ENCODE results near the gene AP3D1.
A peak's percentile ranks its signal among the peaks of the same experiment; 100 is the strongest.
"Not testable (repeated sequence)": the region's sequence is repeated elsewhere in the genome, so short reads cannot be mapped to it uniquely, and the experiment has no call there.

Gene AP3D1

GRCh38 chr19:2097886-2098327 is 53.5 kb downstream of the AP3D1 start:
- DNase-seq, result no peak
- Histone ChIP-seq H3K36me3 (replicated peaks) (peaks cover 28% of the 10 kb centered on the region), H3K4me3 (ENCODE audit: low read depth, low read length) (no peak overlapping the region), H3K27me3 (replicated peaks) (no peaks in the 10 kb centered on the region), H3K27ac (no peak overlapping the region)
- in situ Hi-C loops (cut with HindIII; ENCODE audit: low pct_ligation_motif_present, low sequenced_read_pairs), result no loop called here
- no peak for TF ChIP-seq CTCF (IDR thresholded peaks at IDR 0.05; ENCODE audit: low read depth, low read length, missing control alignments)

- in situ Hi-C loops (cut with HindIII; ENCODE audit: low pct_ligation_motif_present, low sequenced_read_pairs), result no loop called here
- Histone ChIP-seq H3K27ac (no peak overlapping the region), H3K36me3 (replicated peaks) (peaks cover 28% of the 10 kb centered on the region)
Observed at GRCh38 chr19:2097203-2097885, 54.0 kb downstream of the AP3D1 start.

GRCh38 chr19:2096480-2097202 is 54.7 kb downstream of the AP3D1 start, which contains the start of gene IZUMO4:
TSS of gene IZUMO4 (plus strand) at chr19:2096915. CDS start at chr19:2096946, 31 bp downstream.
- peak; percentile 95 for DNase-seq
- peak; percentile 46 for TF ChIP-seq CTCF (IDR thresholded peaks at IDR 0.05; ENCODE audit: low read depth, low read length, missing control alignments)
- Histone ChIP-seq H3K4me3 (ENCODE audit: low read depth, low read length) (peak within 1 kb of the TSS; percentile 74), H3K27ac (peak within 1 kb of the TSS; percentile 87), H3K36me3 (replicated peaks) (peaks cover 22% of the 10 kb centered on the region), H3K27me3 (replicated peaks) (no peaks in the 10 kb centered on the region)
- in situ Hi-C loops (cut with HindIII; ENCODE audit: low pct_ligation_motif_present, low sequenced_read_pairs), result no loop called here

More at GRCh38 chr19:2097203-2097885, 54.0 kb downstream of the AP3D1 start:
- no peak for TF ChIP-seq CTCF (IDR thresholded peaks at IDR 0.05; ENCODE audit: low read depth, low read length, missing control alignments)
- peak overlapping the region; percentile 53 for H3K4me3 ChIP-seq (ENCODE audit: low read depth, low read length)
- no peak for DNase-seq
- no peaks in the 10 kb centered on the region for H3K27me3 ChIP-seq (replicated peaks)

- peak; percentile 79 for DNase-seq
- in situ Hi-C loops (cut with HindIII; ENCODE audit: low pct_ligation_motif_present, low sequenced_read_pairs), result no loop called here
- TF ChIP-seq CTCF (IDR thresholded peaks at IDR 0.05; ENCODE audit: low read depth, low read length, missing control alignments), result peak; percentile 63
Observed at GRCh38 chr19:2096034-2096479, 55.3 kb downstream of the AP3D1 start, which contains the start of gene MOB3A. TSS of gene MOB3A (minus strand) at chr19:2096326. CDS start at chr19:2078560, 17,766 bp downstream.

GRCh38 chr19:2091926-2092525 is 59.3 kb downstream of the AP3D1 start:
- H3K4me3 ChIP-seq (ENCODE audit: low read depth, low read length); DNase-seq; H3K27me3 ChIP-seq (replicated peaks); in situ Hi-C loops (cut with HindIII; ENCODE audit: low pct_ligation_motif_present, low sequenced_read_pairs); H3K27ac ChIP-seq; H3K36me3 ChIP-seq (replicated peaks): not testable (repeated sequence)

More at GRCh38 chr19:2096034-2096479, 55.3 kb downstream of the AP3D1 start, which contains the start of gene MOB3A:
- peak within 1 kb of the TSS; percentile 87 for H3K27ac ChIP-seq
- peak within 1 kb of the TSS; percentile 74 for H3K4me3 ChIP-seq (ENCODE audit: low read depth, low read length)
- no peaks in the 10 kb centered on the region for H3K27me3 ChIP-seq (replicated peaks)
- peaks cover 16% of the 10 kb centered on the region for H3K36me3 ChIP-seq (replicated peaks)

- H3K4me3 ChIP-seq (ENCODE audit: low read depth, low read length), result no peak overlapping the region
Observed at GRCh38 chr19:2089727-2090053, 61.7 kb downstream of the AP3D1 start.

More at GRCh38 chr19:2089727-2090053, 61.7 kb downstream of the AP3D1 start:
- no peak for DNase-seq
- Histone ChIP-seq H3K27ac (peak overlapping the region; percentile 46), H3K36me3 (replicated peaks) (peaks cover 2% of the 10 kb centered on the region), H3K27me3 (replicated peaks) (no peaks in the 10 kb centered on the region)
- no peak for TF ChIP-seq CTCF (IDR thresholded peaks at IDR 0.05; ENCODE audit: low read depth, low read length, missing control alignments)
- in situ Hi-C loops (cut with HindIII; ENCODE audit: low pct_ligation_motif_present, low sequenced_read_pairs), result no loop called here

Measured in brain microvascular endothelial cell (primary cell).